Embryonic facial prominence (tissue), 1 donor: ENCODE measurements around the gene MPC1.

ENCODE experiments used
- DNase-seq: peaks from one replicate; pipeline ENCODE4 v3.0.0-alpha.2; 2016; ENCODE audit errors: extremely low spot score

Gene MPC1

DNA sequence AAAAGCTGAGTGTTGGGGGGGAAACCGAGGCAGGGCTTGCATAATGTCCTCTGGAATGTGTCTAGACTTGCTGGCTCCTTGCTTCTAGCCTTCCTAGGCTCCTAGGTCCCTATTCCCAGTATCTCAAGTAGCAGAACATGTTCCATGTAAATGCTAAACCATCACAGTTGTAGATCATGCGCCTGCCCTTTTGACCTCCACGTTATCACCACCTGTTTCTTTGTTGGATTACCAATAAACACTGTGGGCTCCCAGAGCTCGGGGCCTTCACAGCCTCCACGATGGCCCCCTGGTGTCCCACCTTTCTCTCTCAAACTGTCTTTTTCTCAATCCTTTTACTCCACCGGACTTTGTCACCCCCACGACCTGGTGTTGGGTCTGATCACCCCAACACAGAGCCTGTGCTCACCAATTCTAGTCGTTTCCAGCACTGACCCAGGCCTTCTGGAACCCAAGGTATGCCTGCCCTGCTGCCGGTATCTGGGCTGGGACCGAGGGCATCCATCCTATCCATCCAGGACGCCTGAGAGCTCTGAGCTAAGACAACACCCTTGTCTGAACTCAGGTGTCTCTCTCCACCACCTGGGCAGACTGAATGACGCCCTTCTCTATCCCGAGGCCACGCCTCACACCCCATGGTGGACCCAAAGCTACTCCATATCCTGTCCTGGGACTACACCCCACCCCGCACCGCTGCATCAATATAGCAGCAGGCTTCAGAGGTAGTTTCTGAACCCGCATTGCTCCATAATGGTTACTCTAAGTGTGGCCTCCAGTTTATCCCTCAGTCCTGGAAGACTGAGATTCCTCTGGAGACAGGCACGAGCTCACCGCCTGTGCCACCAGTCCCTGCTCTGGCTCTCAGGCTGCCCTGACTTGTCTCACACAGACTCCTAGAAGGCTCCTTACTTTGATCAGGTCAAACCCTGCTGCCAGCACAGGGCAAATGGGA is 65.2 kb downstream of the MPC1 start:
- no peak for DNase-seq

DNA sequence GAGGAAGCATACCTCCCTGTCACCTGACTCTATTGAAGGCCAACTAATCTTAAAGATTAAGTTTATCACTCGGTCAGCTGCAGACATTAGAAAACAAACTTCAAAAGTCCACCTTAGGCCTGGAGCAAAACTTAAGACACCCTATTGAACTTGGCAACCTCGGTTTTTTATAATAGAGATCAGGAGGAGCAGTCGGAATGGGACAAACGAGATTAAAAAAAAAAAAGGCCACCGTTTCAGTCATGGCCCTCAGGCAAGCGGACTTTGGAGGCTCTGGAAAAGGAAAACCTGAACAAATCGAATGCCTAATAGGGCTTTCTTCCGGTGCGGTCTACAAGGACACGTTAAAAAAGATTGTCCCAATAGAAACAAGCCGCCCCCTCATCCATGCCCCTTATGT is 67.3 kb downstream of the MPC1 start:
- no peak for DNase-seq
